ENCODE results near the gene TMEM126B.
"Not testable (repeated sequence)": the region's sequence is repeated elsewhere in the genome, so short reads cannot be mapped to it uniquely, and the experiment has no call there.

The TMEM126B gene

DNA sequence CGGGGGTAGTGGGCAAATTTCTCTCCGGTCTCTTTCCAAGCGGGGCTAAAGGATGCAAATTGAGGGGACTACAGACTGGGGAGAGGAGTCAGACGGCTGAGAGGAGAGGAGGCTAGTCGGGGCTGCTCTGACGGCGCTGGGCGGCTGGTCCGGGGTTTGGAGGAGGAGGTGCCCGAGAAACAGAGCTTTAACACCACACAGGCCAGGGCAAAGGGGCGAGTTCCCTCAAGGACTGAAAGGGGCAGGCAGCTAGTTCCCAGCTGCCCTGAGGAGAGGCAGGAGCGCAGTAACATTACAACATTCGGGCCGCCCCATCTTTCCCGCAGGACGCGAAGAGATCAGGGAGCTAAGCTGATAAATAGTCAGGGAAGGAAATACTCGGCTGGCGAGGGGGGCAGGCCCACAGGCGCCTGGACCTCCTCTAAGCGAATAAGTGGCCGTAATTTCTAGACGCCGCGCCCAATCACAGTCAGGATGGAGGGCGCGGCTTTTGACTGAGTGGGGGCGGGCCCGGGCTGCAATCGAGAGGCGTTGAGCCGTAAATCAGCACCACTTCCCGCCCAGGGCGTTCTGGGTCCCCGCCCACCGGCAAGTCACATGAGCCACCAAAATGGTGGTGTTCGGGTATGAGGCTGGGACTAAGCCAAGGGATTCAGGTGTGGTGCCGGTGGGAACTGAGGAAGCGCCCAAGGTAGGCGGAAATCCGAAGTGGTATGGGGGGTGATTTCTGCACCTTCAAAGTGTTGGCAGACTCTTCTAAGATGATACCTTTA lies at the start of gene TMEM126B:
Gene TMEM126B (plus strand): TSS at position 596 of the 773 bp plus-strand sequence. CDS start 15 bp downstream, at position 611.
- peak; percentile 97 to 99 for DNase-seq

DNA sequence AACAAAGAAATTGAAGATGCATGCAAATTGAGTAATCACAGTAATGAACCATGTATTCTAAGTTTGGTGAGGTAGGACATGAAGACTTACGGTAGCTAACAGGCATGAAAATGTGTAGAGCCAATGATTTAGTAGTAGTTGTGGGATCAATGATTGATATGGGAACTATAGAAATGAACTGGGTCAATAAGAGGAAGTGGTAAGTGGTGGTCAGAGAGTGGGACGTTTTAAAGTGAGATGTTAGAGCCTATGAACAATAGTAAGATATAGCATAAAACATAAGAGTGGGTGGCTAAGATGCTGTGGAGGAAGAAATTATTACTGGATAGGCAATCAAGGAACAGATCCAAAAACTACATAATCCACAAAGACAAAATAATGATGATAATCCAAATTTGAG lies 46.3 kb upstream of the TMEM126B start:
- no peak for DNase-seq

DNA sequence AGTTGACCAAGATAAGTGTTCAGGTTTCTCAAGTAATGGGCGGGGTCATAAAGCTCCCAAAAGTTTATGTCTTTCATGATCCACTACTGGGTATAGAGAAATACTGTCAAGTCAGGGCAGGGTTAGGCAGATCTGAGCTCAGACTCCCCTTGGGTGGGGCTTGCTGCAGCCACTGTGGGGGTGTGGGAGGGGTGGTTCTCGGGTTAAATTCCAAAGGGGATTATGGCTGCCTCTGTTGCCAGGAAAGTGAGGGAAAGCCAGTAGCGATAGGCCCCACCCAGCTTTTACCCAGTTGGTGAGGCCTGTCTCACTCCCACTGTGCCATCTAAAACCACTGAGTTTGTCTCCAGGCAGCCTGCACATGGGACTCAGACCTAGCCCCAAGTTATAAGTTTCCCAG lies 39.0 kb upstream of the TMEM126B start:
- DNase-seq = no peak

DNA sequence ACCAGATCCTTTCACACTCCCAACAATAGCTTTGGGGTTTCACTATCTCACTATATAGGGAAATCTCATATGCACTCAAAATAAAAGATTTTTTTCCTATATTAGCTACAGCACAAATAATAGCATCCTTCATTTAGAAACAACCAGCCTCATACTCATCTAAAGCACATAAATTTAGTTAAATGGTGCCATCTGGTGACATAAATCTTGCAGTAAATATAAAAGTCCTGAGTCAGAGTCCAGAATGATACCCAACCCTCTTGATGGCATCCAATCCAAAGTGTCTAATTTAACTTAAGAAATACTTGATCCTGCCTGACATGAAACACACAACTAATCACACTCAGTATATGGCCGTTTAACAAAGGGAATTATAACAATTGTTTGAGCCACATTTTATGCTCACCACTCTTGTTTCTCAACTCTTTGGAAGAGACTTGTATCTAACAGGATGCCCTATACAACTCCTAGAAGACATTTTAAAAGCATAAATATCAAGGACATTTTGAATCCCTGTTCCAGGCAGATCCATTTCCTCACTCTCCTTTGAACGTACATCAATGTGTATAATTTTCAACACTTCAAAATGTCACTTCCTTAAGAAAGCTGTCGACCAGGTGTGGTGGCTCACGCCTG lies 37.4 kb upstream of the TMEM126B start:
- peak in 1 of 2 donors; percentile 23 for DNase-seq

DNA sequence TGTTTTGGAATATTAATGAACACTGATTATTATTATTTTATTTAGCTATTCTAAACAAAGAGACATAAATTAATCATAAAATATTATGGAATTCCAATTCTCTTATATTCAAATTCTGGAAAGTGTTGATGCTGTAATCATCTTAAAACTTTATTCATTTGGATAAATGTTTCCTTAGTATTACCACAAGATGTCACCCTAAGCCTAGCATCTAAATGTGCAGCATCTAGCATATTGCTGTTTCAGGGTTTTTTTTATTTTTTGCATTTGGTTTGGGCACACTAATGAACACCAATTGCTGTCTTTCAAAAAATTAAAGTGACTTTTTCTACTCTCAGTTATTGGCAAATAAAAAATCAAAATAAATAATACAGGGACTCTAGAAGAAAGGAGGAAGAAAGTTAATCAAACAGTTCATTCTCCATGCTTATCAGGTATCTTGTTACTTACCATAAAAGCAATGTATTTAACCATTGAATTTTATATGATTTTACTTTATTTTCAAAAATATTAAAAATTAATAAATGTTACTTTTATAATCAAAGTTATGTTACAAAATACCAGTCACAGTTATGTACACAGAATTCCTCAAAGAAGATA lies 33.0 kb upstream of the TMEM126B start:
- peak in 1 of 2 donors; percentile 79 for DNase-seq

DNA sequence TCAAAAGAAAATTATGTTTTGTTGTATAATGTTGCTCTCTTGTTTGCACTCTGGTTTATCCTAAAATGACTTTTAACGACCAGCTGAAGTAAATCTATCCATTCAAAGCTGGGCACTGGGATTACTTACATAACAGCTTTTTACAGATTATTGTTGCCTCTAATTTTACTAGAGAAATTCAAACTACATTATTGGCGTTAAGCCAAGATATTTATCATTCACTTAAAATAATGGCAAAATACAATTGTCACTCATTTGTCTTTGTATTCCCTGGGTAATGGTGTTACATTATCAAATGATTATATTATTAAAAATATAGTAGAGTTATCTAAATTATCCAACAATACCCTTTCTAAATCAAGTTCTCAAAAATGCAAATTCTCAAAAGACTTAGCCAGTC lies 31.5 kb upstream of the TMEM126B start:
- no peak for DNase-seq

DNA sequence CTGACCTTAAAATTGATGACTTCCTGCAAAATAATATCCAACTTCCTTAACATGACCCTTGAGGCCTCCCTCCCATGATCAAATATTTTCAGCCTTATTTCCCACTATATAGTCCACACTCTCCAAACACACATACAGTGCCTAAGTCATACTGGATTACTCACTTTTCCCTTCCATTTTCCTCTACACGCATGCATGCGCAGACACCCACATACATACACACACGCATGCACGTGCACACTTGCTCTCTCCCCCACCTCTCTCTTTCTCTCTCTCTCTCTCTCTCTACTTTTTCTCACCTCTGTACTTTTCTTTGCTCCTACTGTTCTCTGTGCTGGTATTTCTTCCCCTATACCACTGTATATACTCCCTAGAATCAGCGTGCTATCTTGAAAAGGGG lies 29.3 kb upstream of the TMEM126B start:
- DNase-seq = no peak

DNA sequence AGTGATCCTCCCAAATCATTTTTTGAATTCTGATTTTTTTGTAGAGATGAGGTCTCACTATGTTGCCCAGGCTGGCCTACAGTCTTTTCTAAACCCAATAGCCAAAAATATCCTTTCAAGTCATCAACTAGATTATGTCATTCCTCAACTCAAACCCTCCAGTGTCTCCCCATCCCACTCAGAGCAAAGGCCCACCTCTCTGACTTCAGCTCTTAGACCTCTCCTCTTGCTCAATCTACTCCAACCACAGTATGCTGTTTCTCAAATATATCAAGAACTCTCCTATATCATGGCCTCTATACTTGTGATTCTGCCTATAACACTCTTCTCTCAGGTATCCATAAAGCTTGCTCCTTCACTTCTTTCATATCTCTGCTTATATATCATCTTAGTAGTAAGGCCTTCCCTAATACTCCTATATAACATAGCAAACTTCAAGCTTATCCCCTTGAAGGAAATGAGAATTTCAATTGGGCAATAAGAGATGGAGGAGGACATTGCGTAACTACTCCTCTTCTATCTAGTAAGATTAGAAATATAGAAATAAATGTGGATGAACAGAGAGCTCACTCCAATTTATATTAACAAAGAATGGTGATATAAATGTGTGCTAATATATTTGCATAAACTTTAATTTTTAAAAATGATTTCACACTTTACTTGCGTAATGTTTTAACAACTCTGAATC lies 25.7 kb upstream of the TMEM126B start:
- DNase-seq = no peak

DNA sequence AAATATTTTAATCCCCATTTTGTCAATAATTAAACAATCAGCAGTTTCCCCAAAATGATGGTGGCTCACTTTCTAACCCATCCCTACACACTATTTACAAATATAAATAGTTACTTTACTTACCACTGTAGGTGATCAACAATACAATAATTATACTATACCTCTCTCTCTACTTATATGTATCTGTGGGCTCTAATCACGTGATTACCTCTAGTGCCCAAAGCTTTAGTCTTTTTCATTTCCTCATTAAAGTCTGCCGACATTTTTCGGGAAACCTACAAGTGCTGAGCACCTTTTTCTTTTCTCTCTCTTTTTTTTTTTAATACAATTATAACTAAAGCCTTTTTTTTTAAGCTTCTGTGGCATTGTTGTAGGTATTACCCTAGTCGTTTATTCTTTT lies 25.2 kb upstream of the TMEM126B start:
- no peak for DNase-seq

DNA sequence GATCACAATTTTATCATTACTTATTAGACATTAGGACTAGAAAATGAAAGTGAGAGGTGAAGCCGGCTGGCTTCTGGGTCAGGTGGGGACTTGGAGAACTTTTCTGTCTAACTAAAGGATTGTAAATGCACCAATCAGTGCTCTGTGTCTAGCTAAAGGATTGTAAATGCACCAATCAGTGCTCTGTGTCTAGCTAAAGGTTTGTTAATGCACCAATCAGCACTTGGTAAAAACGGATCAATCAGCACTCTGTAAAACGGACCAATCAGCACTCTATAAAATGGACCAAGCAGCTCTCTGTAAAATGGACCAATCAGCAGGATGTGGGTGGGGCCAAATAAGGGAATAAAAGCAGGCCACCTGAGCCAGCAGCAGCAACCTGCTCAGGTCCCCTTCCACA lies 22.2 kb upstream of the TMEM126B start:
- DNase-seq = not testable (repeated sequence)

DNA sequence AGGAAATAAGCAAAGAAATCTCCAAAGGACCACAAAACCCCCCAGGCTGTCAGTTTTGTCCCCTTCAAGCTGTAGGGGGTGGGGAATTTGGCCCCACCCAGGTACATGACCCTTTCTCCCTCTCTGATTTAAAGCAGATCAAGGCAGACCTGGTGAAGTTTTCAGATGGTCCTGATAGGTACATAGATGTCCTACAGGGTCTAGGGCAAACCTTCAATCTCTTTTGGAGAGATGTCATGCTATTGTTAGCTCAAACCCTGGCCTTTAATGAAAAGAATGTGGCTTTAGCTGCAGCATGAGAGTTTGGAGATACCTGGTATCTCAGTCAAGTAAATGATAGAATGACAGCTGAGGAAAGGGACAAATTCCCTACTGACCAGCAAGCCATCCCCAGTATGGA lies 19.8 kb upstream of the TMEM126B start:
- not testable (repeated sequence) for DNase-seq

DNA sequence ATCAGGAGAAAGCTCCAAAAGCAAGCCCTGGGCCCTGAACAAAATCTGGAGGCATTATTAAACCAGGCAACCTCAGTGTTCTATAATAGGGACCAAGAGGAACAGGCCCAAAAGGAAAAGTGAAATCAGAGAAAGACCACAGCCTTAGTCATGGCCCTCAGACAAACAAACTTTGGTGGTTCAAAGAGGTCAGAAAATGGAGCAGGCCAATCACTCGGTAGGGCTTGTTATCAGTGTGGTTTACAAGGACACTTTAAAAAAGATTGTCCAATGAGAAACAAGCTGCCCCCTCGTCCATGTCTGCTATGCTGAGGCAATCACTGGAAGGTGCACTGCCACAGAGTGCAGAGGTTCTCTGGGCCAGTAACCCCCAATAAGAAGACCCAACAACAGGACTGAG lies 19.1 kb upstream of the TMEM126B start:
- DNase-seq = not testable (repeated sequence)

DNA sequence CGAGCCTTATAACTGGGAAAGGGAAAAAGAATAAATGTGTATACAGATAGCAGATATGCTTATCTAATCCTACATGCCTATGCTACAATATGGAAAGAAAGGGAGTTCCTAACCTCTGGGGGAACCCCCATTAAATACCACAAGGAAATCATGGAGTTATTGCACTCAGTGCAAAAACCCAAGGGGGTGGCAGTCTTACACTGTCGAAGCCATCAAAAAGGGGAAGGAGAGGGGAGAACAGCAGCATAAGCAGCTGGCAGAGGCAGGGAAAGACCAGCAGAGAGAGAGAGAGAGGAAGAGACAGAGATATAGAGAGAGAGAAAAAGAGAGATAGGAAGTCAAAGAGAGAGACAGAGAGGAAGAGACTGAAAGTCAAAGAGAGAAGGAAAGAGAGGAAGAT lies 16.8 kb upstream of the TMEM126B start:
- not testable (repeated sequence) for DNase-seq

DNA sequence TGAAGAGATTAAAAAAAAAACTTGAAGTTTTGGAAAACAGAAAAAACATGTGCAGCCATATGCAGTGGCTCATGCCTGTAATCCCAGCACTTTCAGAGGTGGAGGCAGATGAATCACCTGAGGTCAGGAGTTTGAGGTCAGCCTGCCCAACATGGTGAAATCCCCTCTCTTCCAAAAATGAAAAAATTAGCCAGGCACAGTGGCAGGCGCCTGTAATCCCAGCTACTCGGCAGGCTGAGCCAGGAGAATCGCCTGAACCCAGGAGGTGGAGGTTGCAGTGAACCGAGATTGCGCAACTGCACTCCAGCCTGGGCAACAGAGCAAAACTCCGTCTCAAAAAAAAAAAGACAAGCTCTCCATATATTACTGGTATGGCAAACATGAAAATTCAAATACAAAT lies 8.9 kb upstream of the TMEM126B start:
- DNase-seq = no peak

DNA sequence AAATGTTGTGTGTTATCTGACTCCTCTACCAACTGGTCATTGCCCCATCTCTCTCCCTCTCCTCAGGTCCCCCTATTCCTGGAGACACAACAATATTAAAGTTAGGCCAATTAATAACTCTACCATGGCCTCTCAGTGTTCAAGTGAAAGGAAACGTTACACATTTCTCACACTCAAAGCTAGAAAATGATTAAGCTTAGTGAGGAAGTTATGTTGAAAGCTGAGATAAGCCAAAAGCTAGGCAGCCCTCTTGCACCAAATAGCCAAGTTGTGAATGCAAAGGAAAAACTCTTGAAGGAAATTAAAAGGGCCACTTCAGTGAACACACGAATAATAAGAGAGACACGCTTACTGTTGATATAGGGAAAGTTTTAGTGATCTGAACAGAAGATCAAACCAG lies 8.1 kb upstream of the TMEM126B start:
- DNase-seq = no peak

DNA sequence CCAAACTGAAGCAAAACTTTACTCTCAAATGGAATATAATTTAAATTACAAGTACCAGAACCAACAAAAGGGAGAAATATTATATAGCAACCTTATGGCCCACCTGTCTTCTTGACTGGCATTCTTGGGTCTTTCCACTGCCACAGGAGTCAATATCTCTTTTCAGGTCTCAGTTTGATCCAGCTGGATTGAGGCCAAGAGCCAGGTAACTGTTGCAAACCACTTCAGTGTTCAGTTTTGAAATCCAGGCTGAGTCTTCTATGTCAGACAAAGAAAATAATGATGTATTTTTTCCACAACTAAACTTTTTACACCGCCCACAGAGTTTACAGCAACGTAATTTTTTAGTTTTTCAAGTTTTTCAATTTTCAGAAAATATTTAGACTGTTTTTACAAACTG lies 1.9 kb upstream of the TMEM126B start:
- no peak for DNase-seq

DNA sequence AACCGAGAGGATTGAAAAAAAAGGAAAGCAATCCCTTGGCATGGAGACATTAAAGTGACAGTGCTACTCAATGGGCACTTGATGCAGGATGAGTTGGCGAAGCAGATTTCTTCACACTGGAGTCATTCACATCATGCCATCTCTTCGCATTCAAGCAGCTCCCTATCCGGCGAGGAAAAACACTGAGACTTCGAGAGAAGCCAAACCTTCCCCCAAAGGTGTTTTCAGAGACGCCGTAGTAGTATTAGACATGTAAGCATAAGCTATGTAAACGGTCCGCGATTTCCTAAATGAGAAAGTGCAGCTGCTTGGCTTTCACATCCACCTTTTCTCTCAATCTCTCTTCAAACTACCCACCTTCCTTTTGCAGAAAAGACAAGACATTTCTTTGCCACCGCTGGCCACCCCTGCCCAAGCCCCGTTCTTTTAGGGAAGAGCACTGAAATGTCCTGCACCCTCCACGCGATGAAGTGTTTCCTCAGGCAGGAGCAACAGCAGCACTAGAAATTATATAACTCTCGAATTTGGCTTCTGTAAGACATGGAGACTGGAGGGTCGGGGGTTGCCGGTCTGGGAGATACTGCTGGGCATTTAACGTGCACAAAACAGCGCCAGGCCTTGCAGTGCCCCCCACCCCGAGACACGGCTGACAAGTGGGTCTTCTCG lies 928 bp upstream of the TMEM126B start, which contains the start of gene DLG2:
Gene DLG2 (minus strand): TSS at position 13 of the 666 bp plus-strand sequence.
- peak; percentile 29 to 46 for DNase-seq

DNA sequence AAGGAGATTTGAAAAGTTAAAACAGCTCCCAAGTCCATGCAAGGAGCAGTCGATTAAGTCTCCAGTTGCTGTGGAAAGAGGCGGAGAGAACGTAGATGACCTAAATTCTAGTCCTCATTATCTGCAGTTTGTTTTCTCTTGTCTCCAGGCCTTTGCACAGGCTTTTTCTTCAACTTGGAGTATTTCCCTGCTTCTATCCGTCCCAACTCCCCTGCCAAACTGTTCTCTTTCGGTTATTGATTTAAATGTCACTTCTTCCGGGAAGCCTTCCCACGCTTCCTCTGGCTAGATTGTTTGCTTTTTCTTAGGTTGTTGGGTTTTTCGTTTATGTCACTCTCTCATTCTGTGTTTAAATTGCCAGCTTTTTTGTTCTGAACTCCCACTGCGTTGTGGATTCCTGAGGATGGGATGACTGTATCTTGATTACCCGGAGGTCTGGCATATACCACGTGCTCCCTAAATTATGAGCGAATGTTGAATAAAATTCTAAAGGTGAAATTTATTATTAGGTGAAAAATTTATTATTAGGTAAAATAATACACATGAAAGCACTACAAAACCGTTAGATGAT lies 463 bp downstream of the TMEM126B start:
- DNase-seq = peak in 1 of 2 donors; percentile 63

DNA sequence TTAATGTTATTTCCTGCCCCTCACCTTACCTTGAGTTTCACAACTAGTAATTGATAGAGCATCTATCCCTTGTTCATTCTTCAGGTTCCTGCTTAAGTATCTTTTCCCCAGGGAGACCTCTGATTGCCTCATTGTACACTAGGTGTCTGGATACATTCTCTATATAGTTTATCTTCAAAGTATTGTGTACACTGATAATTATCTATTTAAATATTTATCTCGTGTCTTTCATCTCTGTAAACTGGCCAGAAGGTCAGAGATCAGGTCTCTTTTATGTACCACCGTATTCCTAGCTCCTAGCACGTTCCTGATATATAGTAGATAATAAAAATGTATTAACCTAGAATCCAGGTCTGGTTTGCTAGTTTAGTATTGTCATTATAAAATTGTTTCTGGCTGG lies 6.4 kb downstream of the TMEM126B start:
- no peak for DNase-seq

DNA sequence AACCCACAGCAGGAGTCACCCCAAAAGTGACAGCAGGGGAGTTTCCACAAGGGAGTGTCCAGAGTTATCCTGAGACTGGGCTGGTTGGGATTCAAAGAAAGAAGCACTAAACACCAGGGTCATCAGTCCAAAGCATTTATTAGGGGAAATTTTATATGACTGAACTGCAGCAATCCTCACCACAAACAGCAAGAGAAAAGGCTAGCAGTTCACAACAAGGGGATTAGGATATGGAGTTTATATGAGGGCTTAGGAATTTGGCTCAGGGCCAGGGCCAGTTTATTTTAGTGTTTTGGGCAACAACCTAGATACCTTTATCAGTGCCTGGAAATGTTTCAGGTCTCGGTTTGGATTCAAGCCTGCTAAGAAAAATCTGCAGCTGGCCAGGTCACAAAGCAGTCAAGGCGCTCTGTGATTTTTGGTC lies 14.8 kb downstream of the TMEM126B start:
- no peak for DNase-seq

DNA sequence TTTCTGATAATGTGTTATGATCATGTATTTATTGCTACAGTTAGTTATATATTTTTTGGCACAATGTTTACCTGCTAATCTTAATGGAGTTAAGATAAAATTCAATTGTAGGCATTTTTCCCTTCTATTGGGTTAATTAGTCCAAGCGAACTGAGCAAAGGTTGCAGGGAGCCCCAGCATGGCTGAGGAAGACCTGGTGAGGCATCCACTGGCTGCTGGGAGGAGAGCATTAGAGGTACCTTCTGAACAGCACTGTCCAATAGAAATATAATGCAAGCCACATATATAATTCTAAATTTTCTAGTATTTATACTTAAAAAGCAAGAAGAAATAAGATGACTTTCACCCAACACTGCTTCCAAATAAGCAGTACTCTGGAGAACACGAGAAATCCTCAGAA lies 18.7 kb downstream of the TMEM126B start:
- no peak for DNase-seq

DNA sequence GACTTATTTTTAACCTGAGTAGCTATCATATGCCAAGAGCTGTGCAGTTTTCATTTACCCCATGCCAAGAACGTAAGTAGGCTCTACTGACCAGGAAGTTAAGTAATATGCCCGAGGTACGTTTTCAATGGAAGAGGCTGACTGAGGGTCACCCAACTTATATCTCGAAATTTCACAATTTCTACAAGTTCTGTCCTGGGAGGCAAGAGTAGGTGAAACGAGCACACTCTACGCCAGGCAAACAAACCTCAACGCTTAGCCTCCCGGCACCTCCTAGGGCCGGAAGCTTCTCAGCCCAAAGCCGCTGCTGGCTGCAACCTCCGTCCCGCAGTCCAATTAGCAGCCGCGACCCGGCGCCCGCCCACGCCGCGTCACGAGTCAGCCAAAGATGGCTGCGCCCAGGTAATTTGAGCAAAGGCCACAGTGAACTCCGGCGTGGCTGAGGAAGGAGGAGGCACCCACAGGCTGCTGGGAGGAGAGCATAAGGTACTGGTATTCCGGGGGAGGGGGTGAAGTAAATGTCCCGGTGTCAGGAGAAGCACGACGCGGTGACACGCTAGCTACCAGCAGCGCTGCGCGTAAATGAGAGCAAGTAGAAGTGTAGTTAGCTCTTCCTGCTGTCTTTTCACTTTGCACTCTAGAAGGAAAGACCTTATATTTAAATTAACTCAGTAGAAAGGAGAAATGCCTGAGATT lies 19.4 kb downstream of the TMEM126B start, which contains the start of gene TMEM126A:
Gene TMEM126A (plus strand): TSS at position 364 of the 696 bp plus-strand sequence. CDS start 2,289 bp downstream, outside the sequence.
- peak; percentile 85 to 86 for DNase-seq
